Stimulated activated CD4-positive, alpha-beta T cell treated with anti-CD3 and anti-CD28 coated beads, TNF-alpha, amount 100 ng/mL, for 48 hours (primary cell): ENCODE data around the gene HDAC10.
A peak's percentile ranks its signal among the peaks of the same experiment; 100 is the strongest.

Source experiments
- DNase-seq, 3 donors: peaks; one replicate each; pipeline ENCODE4 v3.0.0-alpha.2; 2020; ENCODE audit warnings: low read depth in 3 of 3

Gene HDAC10

GRCh38 chr22:50201191-50202129, 49.6 kb downstream of the HDAC10 start:
- DNase-seq = no peak

GRCh38 chr22:50200461-50201190, 50.4 kb downstream of the HDAC10 start, which contains the start of gene SELENOO:
Gene SELENOO, plus strand, starts transcription at chr22:50201011. Its CDS starts 26 bp downstream, at chr22:50201037.
- DNase-seq = peak; percentile 83 to 86 (median 86)

GRCh38 chr22:50199829-50200460, 51.1 kb downstream of the HDAC10 start:
- DNase-seq = no peak

- no peak for DNase-seq
Measured at GRCh38 chr22:50199251-50199721, 51.8 kb downstream of the HDAC10 start.

- no peak for DNase-seq
Measured at GRCh38 chr22:50198624-50199017, 52.4 kb downstream of the HDAC10 start.

GRCh38 chr22:50197856-50198623, 53.0 kb downstream of the HDAC10 start:
- no peak for DNase-seq

GRCh38 chr22:50197000-50197800, 53.9 kb downstream of the HDAC10 start:
- DNase-seq = no peak

GRCh38 chr22:50196256-50196655, 54.8 kb downstream of the HDAC10 start:
- DNase-seq = no peak
